ENCODE data around the gene GNAL. TPM values are rescaled to one million over a fixed set of nuclear protein-coding genes. Genes with fewer than 3 reads are reported as not detected.
"Not testable (repeated sequence)": the region's sequence is repeated elsewhere in the genome, so short reads cannot be mapped to it uniquely, and the experiment has no call there.

The GNAL gene
- total RNA-seq, 1 experiment from 2014 or later: 8.6 TPM

DNA sequence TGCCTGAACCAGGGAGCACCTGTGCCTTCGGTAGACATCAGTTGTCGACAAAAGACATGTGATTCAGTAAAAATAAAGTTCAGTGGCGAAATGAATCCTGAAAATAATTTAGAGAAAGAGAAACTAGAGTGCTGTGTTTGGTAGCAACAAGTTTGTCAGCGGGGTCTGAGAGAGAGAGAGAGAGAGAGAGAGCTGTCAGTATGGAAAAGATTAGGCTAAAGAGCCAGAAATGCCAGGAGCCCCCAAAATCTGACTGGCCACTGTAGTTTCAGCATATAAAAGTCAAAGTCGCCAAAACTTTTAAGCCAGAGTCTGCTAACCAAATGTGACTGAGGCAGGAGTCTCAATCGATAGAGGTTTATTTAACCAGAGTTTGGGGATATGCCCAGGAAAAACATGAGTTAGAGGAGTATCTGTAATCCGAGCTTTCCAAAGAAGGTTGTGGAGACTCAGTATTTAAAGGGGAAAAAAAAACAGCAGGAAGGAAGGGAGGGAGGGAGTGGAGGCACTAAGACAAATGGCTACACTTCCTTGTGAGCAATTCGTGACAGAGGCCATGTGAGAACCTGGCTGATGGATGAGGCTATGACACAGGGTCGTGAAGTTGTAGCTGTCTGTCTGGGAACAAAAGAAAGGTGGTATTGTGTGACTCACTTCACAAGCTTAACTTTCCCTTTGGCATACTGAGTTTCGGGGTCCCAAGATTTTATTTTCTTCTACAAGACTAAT is 20.5 kb upstream of the GNAL start:
- no peak for DNase-seq (ENCODE audit: extremely low read depth, low read depth)

DNA sequence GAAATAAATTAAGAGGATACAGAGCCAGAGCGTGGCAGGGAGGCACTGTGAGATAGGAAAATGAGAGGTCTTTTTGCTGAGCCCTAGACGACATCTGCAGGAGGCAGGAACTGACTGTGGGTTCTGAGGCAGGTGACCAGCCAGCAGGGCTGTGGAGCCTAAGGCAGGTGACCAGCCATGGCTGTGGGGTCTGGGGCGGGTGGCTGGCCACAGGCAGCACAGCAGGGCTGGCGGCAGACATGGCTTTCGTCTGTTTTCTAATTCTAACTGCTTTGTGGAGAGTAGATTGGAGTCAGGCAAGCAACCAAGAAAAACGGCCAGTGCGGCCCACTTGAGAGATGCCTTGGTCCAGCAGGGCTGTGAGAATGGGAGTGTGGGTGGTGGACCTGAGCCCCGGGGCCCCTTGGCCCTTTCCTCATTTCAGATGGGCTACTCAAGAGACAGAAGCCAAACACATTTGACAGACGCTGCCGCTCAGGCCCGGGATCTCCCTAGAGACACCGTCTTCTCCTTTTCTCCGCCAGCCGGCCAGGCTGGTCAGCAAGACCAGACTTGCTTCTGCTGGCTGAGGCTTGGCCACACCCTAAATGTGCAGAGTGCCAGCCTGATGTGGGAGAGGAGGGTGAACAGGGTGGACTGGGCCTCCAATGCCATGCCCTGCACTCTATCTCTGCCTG is 19.7 kb upstream of the GNAL start:
- no peak for DNase-seq (ENCODE audit: extremely low read depth, low read depth)

DNA sequence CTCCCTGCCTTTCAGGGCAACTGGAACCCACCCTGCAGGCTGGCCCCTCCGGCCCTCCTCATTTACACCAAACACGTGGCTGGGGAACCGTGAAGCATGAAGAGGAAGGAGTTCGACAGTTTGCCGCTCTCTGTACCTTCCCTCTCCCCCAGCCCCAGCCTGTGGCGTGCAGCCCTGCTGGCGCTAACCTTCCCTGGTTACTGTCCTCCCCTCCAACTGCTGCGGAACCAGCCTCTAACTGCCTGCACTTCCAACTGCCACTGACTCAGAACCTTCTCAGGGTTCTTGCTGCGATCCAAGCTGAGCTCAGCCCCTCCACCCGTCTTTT is 19.2 kb upstream of the GNAL start:
- no peak for DNase-seq (ENCODE audit: extremely low read depth, low read depth)

- DNase-seq (ENCODE audit: extremely low read depth, low read depth): no peak
Measured at GRCh38 chr18:11671156-11671555, 17.9 kb upstream of the GNAL start.

DNA sequence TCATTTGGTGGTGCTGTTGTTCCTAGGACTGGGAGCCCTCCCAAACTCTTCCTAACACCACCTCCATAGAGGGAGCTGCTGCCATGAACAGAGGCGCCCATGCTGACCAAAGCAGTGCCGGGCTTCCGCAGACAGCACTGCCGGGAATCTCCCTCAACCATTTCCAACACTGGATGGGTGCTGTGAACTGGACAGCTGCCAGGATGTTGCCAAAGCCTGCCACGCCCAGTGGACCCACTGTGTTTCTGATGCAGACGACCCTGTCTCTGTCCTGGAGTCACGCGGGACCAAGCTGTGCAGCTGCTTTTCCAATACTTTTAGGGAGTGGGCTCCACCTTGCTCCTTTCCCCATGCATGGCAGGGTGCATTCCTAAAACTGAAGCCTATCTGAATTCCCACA is 16.9 kb upstream of the GNAL start:
- no peak for DNase-seq (ENCODE audit: extremely low read depth, low read depth)

- no peak for DNase-seq (ENCODE audit: extremely low read depth, low read depth)
Measured at GRCh38 chr18:11672846-11673454, 16.1 kb upstream of the GNAL start.

- no peak for DNase-seq (ENCODE audit: extremely low read depth, low read depth)
Measured at GRCh38 chr18:11673560-11673959, 15.5 kb upstream of the GNAL start.

GRCh38 chr18:11674119-11674518 is 14.9 kb upstream of the GNAL start:
- no peak for DNase-seq (ENCODE audit: extremely low read depth, low read depth)

DNA sequence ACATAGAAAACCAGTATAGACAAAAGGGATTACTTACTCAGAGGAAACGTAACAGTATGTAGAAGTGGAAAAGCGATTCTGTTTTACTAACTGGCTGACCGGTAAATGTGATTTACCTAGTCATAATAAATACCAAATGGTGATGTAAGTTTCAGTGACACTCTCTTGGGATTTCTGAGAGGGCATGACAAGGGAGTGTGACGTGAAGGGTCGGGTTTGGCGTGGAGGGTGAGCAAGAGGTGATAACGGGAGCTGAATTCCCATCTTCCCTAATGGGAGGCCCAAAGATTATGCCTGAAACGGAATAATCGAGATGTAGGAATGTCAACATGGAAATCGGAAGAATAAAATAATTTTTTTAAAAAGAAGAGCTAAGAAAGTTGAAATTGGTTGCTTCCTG is 12.7 kb upstream of the GNAL start:
- no peak for DNase-seq (ENCODE audit: extremely low read depth, low read depth)

DNA sequence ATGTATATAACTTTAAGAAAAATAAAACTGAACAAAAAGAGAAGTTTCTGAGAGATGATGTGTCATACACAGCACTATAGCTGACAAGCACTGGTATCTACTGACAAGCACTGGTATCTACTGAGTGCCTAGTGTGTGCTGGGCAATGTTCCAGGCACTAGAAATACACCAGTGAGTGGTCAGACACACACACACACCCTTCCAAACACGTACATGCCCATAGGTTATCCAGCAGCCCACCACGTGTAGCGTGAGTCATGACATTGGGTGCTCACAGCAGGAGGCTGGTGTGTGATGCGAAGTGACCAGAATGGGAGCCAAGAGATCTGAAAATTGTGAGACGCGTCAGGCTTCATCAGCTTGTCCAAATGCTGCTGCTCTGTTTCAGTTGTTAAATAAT is 12.2 kb upstream of the GNAL start:
- no peak for DNase-seq (ENCODE audit: extremely low read depth, low read depth)

GRCh38 chr18:11678211-11678610 is 10.9 kb upstream of the GNAL start:
- no peak for DNase-seq (ENCODE audit: extremely low read depth, low read depth)

DNA sequence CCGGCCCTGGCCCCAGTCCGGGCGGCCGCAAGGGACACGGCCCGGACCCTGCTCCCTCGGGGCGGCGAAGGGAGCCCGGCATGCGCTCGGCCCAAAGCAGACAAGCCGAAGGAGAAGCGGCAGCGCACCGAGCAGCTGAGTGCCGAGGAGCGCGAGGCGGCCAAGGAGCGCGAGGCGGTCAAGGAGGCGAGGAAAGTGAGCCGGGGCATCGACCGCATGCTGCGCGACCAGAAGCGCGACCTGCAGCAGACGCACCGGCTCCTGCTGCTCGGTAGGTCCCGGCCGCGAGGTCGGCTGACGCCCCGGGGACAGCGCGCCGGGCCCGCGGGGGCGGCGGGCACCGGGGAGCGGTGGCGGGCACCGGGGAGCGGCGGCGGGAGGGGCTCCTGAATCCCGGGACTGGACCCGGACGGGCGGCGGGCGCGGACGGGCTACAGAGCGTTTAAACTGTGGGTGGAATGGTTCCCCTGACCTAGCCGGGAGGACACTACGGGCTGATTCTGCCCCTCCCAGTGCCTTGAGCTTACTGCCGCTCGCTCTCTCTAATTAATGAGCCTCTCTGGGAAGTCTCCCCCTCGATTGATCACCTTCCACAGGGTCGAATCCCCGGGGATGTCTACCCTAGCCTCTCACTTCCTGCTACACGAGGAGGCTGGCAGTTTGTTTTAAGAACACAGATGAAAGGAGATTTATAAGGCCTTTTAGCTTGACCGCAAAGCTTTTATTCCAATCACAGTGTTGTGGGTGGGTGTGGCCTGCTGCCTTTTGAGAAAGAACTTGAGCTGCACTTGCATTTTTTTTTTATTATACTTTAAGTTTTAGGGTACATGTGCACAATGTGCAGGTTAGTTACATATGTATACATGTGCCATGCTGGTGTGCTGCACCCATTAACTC is 853 bp downstream of the GNAL start:
- no peak for DNase-seq (ENCODE audit: extremely low read depth, low read depth)

- DNase-seq (ENCODE audit: extremely low read depth, low read depth): not testable (repeated sequence)
Measured at GRCh38 chr18:11690660-11691059, 1.6 kb downstream of the GNAL start.

GRCh38 chr18:11695736-11696135 is 6.7 kb downstream of the GNAL start:
- DNase-seq (ENCODE audit: extremely low read depth, low read depth): no peak

DNA sequence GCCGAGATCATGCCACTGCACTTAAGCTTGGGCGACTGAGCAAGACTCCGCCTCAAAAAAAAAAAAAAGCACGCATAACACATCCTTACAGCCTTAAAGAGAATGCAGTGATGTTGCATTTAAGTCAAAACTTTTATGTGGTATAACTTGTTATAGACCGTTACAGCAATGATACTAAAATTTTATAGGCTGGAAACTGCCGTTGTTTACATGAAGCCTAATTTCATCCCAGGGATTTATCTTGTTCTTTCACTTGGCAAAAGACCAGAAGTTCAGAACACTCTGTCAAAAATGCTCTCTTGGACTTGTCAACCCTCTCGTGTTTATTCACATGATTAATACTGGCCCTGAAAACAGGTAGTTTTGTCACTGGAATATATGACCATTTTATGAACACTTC is 7.4 kb downstream of the GNAL start:
- DNase-seq (ENCODE audit: extremely low read depth, low read depth): no peak

DNA sequence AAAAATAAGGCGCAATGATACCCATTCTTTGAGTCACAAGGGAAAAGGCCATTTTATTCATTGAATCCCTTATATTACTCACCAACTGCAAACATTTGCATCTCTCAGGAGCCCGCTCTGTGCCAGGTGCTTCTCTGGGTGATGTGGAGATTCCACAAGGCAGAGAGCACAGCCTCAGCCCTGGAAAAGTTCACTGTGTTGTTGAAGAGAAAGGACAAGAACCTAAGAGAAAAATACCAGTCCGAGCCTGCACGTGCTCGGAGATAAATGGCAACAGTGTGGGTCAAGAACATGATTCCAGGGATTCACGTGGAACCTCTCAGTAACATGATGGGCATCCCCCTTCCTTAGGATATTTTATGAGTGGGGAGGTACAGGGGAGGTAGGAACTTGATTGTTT is 11.8 kb downstream of the GNAL start:
- DNase-seq (ENCODE audit: extremely low read depth, low read depth): no peak

DNA sequence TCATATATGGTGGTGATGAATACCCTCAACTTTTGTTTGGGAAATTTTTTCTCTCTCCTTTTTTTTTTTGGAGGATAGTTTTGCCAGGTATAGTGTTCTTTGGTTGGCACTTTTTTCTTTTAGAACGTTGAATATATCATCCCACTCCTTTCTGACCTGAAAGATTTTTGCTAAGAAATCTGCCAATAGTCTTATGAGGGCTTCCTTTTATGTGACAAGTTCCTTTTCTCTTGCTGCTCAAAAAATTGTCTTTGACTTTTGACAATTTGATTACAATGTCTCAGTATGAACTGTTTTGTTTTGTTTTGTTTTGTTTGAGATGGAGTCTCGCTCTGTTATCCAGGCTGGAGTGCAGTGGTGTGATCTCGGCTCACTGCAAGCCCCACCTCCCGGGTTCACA is 21.5 kb downstream of the GNAL start:
- DNase-seq (ENCODE audit: extremely low read depth, low read depth): no peak

DNA sequence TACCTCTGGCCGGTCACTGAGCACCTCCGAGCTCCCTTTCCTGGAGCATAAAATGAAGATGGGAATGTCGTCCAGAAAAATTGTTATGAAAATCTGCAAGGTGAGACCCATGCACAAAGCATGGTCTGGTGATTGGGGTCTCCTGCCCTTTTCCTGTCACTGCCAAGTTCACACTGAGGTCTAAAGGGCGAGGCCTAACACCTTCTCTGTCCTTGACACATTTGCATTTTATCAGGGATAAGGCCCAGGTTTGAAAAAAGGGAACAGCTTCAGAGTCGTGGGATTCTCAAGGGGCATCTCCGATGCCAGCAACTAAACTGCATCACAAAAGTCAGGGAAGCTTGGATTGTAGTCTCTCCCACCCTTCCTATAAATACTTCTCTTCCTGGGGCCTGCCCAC is 24.7 kb downstream of the GNAL start:
- no peak for DNase-seq (ENCODE audit: extremely low read depth, low read depth)

DNA sequence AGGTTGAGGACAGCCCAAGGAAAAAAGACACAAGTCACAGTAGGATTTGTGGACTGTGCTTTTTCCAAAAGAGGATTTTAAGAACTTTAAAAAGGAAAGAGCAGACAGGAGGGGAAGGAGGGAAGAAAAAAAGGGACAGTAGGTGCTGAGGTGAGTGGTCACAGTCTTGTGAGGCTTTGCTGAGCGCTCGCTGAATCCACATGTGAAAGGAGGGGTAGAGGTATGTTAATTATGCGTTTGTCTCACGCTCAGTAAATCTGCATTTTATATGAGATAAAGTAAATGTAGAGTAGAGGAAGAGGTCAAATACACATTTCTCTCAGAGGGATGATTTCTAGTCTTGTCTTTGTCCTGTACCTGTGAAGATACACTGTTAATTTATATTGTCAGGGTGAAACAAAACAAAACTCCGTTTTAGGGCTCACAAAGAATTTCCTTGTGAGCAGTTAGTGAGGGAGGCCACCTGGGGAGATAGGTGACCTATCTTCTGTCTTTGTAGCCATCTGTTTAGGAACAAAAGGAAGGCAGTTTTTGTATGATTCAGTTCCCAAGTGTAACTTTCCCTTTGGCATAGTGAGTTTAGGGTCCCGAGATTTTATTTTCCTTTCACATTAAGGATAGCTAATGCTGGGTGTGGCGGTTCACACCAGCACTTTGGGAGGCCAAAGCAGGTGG is 25.3 kb downstream of the GNAL start:
- DNase-seq (ENCODE audit: extremely low read depth, low read depth): no peak

DNA sequence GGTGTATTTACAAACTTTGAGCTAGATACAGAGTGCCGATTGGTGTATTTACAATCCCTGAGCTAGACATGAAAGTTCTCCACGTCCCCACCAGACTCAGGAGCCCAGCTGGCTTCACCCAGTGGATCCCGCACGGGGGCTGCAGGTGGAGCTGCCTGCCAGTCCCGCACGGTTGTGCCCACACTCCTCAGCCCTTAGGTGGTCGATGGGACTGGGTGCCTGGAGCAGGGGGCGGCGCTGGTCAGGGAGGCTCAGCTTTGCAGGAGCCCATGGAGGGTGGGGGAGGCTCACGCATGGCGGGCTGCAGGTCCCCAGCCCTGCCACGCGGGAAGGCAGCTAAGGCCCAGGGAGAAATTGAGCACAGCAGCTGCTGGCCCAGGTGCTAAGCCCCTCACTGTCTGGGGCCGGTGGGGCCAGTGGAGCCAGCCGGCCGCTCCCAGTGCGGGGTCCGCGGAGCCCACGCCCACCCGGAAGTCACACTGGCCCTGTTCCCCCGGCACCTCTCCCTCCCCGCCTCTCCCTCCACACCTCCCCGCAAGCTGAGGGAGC is 27.8 kb downstream of the GNAL start:
- not testable (repeated sequence) for DNase-seq (ENCODE audit: extremely low read depth, low read depth)

Measured in NCI-H460 (cell line).